ENCODE measurements around the gene HSPB6.

DNA sequence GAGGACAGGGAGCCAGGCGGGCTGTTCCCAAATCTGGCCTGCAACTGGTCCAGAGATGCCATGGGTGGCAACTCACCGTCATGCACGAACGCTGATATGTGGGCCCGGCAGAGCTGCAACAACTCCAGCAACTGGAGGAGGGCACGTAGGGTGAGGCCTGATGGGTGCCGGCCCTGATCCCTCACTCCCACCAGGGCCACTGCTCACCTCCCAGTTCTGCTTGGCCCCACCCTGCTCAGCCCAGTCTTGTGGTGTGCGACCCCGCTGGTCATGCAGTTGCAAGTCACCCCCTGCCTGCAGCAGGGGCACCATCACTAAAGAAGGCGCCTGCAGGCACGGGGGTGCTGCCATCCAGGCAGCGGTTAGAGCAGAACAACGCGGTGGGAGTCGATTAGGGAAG, 35.5 kb upstream of the HSPB6 start:
- TF ChIP-seq, protein P1, sequence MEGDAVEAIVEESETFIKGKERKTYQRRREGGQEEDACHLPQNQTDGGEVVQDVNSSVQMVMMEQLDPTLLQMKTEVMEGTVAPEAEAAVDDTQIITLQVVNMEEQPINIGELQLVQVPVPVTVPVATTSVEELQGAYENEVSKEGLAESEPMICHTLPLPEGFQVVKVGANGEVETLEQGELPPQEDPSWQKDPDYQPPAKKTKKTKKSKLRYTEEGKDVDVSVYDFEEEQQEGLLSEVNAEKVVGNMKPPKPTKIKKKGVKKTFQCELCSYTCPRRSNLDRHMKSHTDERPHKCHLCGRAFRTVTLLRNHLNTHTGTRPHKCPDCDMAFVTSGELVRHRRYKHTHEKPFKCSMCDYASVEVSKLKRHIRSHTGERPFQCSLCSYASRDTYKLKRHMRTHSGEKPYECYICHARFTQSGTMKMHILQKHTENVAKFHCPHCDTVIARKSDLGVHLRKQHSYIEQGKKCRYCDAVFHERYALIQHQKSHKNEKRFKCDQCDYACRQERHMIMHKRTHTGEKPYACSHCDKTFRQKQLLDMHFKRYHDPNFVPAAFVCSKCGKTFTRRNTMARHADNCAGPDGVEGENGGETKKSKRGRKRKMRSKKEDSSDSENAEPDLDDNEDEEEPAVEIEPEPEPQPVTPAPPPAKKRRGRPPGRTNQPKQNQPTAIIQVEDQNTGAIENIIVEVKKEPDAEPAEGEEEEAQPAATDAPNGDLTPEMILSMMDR (conservative IDR thresholded peaks at IDR 0.05 in 1 of 2, IDR thresholded peaks at IDR 0.05 in 1 of 2; ENCODE audit: extremely low read depth in 1 of 2, insufficient read depth in 1 of 2, low read depth in 1 of 2, low read length in 2 of 2), result no peak
- TF ChIP-seq EZH2 (IDR thresholded peaks at IDR 0.05; ENCODE audit: borderline replicate concordance, low read length), result no peak

Data from mammary epithelial cell (primary cell).